Lung (tissue), 12 donors: ENCODE measurements around the gene CELF2. TPM values are rescaled to one million over a fixed set of nuclear protein-coding genes. Genes with fewer than 3 reads are reported as not detected.
A peak's percentile ranks its signal among the peaks of the same experiment; 100 is the strongest.

Source experiments
- ATAC-seq: fragments of 200-7000 bp; cut with Tn5 transposase; one replicate; pipeline ENCODE4 v1.9.1; 2020; ENCODE audit warnings: moderate number of reproducible peaks; ENCODE audit not compliant: insufficient read depth, low FRiP score
- DNase-seq, 3 donors: peaks; one replicate each; pipeline ENCODE4 v3.0.0-alpha.2; 2013 to 2017
- H3K27ac ChIP-seq, 2 donors: one replicate each; pipeline ENCODE4 v1.5.1; 2013; ENCODE audit warnings: mild to moderate bottlenecking in 2 of 2, moderate library complexity in 2 of 2, control low read depth in 1 of 2, inconsistent platforms in 1 of 2, low read depth in 1 of 2, low read length in 1 of 2
- H3K27me3 ChIP-seq, 3 donors: one replicate each; pipeline ENCODE4 v1.5.1; 2013; ENCODE audit warnings: low read length in 2 of 3; ENCODE audit not compliant: control insufficient read depth in 3 of 3, insufficient read depth in 3 of 3
- H3K36me3 ChIP-seq, 4 donors: one replicate each; pipeline ENCODE4 v1.5.1; 2013; ENCODE audit warnings: low read length in 4 of 4, mild to moderate bottlenecking in 1 of 4, moderate library complexity in 1 of 4; ENCODE audit not compliant: control insufficient read depth in 4 of 4, insufficient read depth in 4 of 4
- H3K4me1 ChIP-seq, 5 donors: one replicate each; pipeline ENCODE4 v1.5.1; 2013; ENCODE audit warnings: low read length in 5 of 5, mild to moderate bottlenecking in 2 of 5, moderate library complexity in 1 of 5; ENCODE audit not compliant: control insufficient read depth in 5 of 5, insufficient read depth in 5 of 5
- H3K4me3 ChIP-seq: one replicate; pipeline ENCODE4 v1.5.1; 2013; ENCODE audit warnings: mild to moderate bottlenecking, control low read depth, moderate library complexity
- H3K9ac ChIP-seq, 2 donors: one replicate each; pipeline ENCODE4 v1.5.1; 2013; ENCODE audit warnings: low read length in 2 of 2, control low read depth in 1 of 2; ENCODE audit not compliant: insufficient read depth in 1 of 2
- H3K9me3 ChIP-seq, 4 donors: one replicate each; pipeline ENCODE4 v1.5.1; 2013; ENCODE audit warnings: low read length in 3 of 4, mild to moderate bottlenecking in 1 of 4, moderate library complexity in 1 of 4; ENCODE audit not compliant: control insufficient read depth in 4 of 4, insufficient read depth in 3 of 4
- CTCF ChIP-seq: IDR thresholded peaks from 2 replicates; pipeline ENCODE4 v1.5.1; 2012; ENCODE audit warnings: mild to moderate bottlenecking; ENCODE audit errors: control extremely low read depth, extremely low read depth
- WGBS, 2 donors: extraction: QIAGEN DNeasy Blood & Tissue Kit; methylation state at CpG; one replicate each; pipeline ENCODE4 v1.1.7; 2013; 5-methylcytosine and 5-hydroxymethylcytosine counted together
- polyA plus RNA-seq, 2 donors: library from polyadenylated mRNA; stranded (reverse); fragments of 200-250 nt; gene quantifications; one replicate each; pipeline ENCODE4 v1.2.1, GENCODE V29; 2013
- total RNA-seq, 2 donors: library from RNA; depleted of rRNA in 1 of 2; stranded (reverse); fragments of >200 nt in 1 of 2; gene quantifications; one replicate each; pipeline ENCODE4 v1.2.1, GENCODE V29; 2014 to 2021
- donor health status: control.
- donor health status: control.
- donor health status: Bipolar disorder and iron deficiency.
- donor health status: healthy.
- donor health status: DM: yes; HTN: yes; CAD: no.

CELF2 gene
- total and polyA plus RNA-seq, 4 donors: 13.6 to 115 (median 63.7) TPM

- DNase-seq (no peak), ATAC-seq (no peak)
- WGBS, 2 donors: 76 to 79% methylated on average over 2 of the region's 2 CpGs
- H3K27me3 ChIP-seq: no peaks in the 10 kb centered on the region
- H3K36me3 ChIP-seq: no peaks in the 10 kb centered on the region
- H3K27ac ChIP-seq: no peak overlapping the region
- TF ChIP-seq CTCF: no peak
- peaks cover 3 to 33% (median 16%) of the 10 kb centered on the region in 5 donors for H3K4me1 ChIP-seq
- H3K9me3 ChIP-seq: no peaks in the 10 kb centered on the region
- H3K4me3 ChIP-seq: no peak overlapping the region
- H3K9ac ChIP-seq: no peak overlapping the region
Observed at GRCh38 chr10:11011436-11011835, 6.2 kb upstream of the CELF2 start.

- no peak overlapping the region for H3K9ac ChIP-seq
- peak overlapping the region in 1 of 2 donors; percentile 85 for H3K27ac ChIP-seq
- ATAC-seq: peak; percentile 12
- no peaks in the 10 kb centered on the region for H3K9me3 ChIP-seq
- no peaks in the 10 kb centered on the region for H3K36me3 ChIP-seq
- 66 to 83% methylated on average over 3 of the region's 3 CpGs for WGBS, 2 donors
- H3K4me1 ChIP-seq: peaks cover 3 to 29% (median 16%) of the 10 kb centered on the region in 5 donors
- DNase-seq: no peak
- H3K27me3 ChIP-seq: no peaks in the 10 kb centered on the region
- no peak for TF ChIP-seq CTCF
- no peak overlapping the region for H3K4me3 ChIP-seq
Observed at GRCh38 chr10:11011984-11012383, 5.7 kb upstream of the CELF2 start.

- no peaks in the 10 kb centered on the region for H3K36me3 ChIP-seq
- peak overlapping the region in 1 of 2 donors; percentile 85 for H3K27ac ChIP-seq
- H3K27me3 ChIP-seq: no peaks in the 10 kb centered on the region
- no peak for TF ChIP-seq CTCF
- ATAC-seq: peak; percentile 14
- no peak overlapping the region for H3K4me3 ChIP-seq
- 39 to 45% methylated on average over 15 of the region's 15 CpGs for WGBS, 2 donors
- H3K9me3 ChIP-seq: no peaks in the 10 kb centered on the region
- peak in 2 of 3 donors; percentile 50 to 68 for DNase-seq
- no peak overlapping the region for H3K9ac ChIP-seq
- H3K4me1 ChIP-seq: peaks cover 3 to 33% (median 16%) of the 10 kb centered on the region in 5 donors
Observed at GRCh38 chr10:11012421-11013295, 5.0 kb upstream of the CELF2 start.
